ENCODE results near the gene TMBIM6.

DNA sequence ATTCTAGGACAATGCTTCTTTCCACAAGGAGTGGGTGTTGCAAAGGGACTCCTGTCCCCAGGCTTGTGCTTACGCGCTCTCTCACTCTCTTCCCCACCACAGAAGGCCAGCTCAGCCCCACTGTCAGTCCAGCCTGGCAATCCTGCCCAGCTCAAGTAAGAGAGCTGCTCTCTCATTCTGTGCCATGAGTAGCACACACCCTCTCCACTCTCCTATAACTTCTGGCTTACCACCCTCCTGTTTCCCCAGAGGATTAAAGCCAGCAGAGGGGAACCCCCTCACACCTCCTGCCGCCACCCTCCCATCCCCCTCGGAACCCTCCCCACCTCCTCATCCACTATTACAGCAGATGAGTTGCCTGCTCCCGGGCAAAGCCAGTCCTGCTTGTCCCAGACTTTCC lies 69.8 kb downstream of the TMBIM6 start:
- TF ChIP-seq, protein P1, sequence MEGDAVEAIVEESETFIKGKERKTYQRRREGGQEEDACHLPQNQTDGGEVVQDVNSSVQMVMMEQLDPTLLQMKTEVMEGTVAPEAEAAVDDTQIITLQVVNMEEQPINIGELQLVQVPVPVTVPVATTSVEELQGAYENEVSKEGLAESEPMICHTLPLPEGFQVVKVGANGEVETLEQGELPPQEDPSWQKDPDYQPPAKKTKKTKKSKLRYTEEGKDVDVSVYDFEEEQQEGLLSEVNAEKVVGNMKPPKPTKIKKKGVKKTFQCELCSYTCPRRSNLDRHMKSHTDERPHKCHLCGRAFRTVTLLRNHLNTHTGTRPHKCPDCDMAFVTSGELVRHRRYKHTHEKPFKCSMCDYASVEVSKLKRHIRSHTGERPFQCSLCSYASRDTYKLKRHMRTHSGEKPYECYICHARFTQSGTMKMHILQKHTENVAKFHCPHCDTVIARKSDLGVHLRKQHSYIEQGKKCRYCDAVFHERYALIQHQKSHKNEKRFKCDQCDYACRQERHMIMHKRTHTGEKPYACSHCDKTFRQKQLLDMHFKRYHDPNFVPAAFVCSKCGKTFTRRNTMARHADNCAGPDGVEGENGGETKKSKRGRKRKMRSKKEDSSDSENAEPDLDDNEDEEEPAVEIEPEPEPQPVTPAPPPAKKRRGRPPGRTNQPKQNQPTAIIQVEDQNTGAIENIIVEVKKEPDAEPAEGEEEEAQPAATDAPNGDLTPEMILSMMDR (IDR thresholded peaks at IDR 0.05), result no peak
- TF ChIP-seq POLR2A (IDR thresholded peaks at IDR 0.05) (no peak), EP300 (IDR thresholded peaks at IDR 0.05) (no peak)
